ENCODE data around the gene VEZF1.
"Not testable (repeated sequence)": the region's sequence is repeated elsewhere in the genome, so short reads cannot be mapped to it uniquely, and the experiment has no call there.

VEZF1 gene

GRCh38 chr17:57997085-57997809 is 9.2 kb upstream of the VEZF1 start:
- DNase-seq, result no peak

GRCh38 chr17:57995076-57995956 is 7.3 kb upstream of the VEZF1 start:
- DNase-seq, result peak; percentile 53

GRCh38 chr17:57994436-57994835 is 6.4 kb upstream of the VEZF1 start:
- DNase-seq, result no peak

- DNase-seq, result no peak
These were observed 5.7 kb upstream of the VEZF1 start for GRCh38 chr17:57993471-57994365.

- no peak for DNase-seq
These were observed 3.5 kb upstream of the VEZF1 start for GRCh38 chr17:57991537-57991936.

GRCh38 chr17:57990037-57990436 is 2.0 kb upstream of the VEZF1 start:
- no peak for DNase-seq

GRCh38 chr17:57988301-57989250 is 522 bp upstream of the VEZF1 start:
- peak; percentile 72 for DNase-seq

GRCh38 chr17:57986841-57987580 is 1.0 kb downstream of the VEZF1 start:
- peak; percentile 42 for DNase-seq

GRCh38 chr17:57985675-57985974 is 2.4 kb downstream of the VEZF1 start:
- DNase-seq, result no peak

- DNase-seq, result no peak
These were observed 2.9 kb downstream of the VEZF1 start for GRCh38 chr17:57984936-57985674.

GRCh38 chr17:57984261-57984890 is 3.7 kb downstream of the VEZF1 start:
- no peak for DNase-seq

GRCh38 chr17:57983446-57983845 is 4.6 kb downstream of the VEZF1 start:
- no peak for DNase-seq

GRCh38 chr17:57982452-57983170 is 5.4 kb downstream of the VEZF1 start:
- no peak for DNase-seq

GRCh38 chr17:57980522-57980921 is 7.5 kb downstream of the VEZF1 start:
- no peak for DNase-seq

GRCh38 chr17:57979076-57979475 is 9.0 kb downstream of the VEZF1 start:
- no peak for DNase-seq

GRCh38 chr17:57976594-57976993 is 11.5 kb downstream of the VEZF1 start:
- DNase-seq, result no peak

GRCh38 chr17:57975044-57975443 is 13.0 kb downstream of the VEZF1 start:
- no peak for DNase-seq

- not testable (repeated sequence) for DNase-seq
These were observed 13.8 kb downstream of the VEZF1 start for GRCh38 chr17:57974053-57974824.

- DNase-seq, result no peak
These were observed 15.9 kb downstream of the VEZF1 start for GRCh38 chr17:57972151-57972550.
